ENCODE data around the gene PPA1. TPM values are rescaled to one million over a fixed set of nuclear protein-coding genes. Genes with fewer than 3 reads are reported as not detected.

PPA1 gene
- total and polyA plus RNA-seq, 2 donors (not counting 1 experiment from before 2014, with no cell fraction given) = 28.6 to 40.6 TPM

DNA sequence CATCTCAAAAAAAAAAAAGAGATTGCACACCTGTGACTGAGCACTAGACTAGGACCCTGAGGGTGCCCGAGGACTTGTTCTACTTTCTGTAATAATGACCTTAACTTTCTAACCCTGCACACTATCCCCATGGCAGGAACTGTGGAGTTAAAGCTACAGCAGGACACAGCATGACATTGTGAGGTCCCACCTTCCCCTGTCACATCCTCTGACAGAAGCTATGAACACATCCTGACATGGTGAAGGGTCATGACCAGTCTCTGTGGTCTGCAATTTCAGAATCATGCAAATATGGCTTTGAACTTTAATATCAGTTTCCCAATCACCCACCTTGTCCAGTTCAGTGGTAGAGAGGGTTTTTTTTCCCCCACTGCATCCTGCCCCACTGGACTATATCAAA lies 44.5 kb downstream of the PPA1 start:
- Histone ChIP-seq H3K9me3 (ENCODE audit: control extremely low read depth in 1 of 3, control insufficient read depth in 2 of 3, insufficient read depth in 1 of 3, low read length in 2 of 3) (peaks cover 0 to 3% (median 0%) of the 10 kb centered on the region in 3 donors), H3K27ac (ENCODE audit: low read length in 2 of 2) (no peak overlapping the region), H3K79me2 (ENCODE audit: control insufficient read depth, insufficient read depth, low read length) (no peaks in the 10 kb centered on the region), H3K4me1 (ENCODE audit: control insufficient read depth in 2 of 2, insufficient read depth in 2 of 2, low read length in 2 of 2) (no peaks in the 10 kb centered on the region), H3K27me3 (replicated peaks in 1 of 4; ENCODE audit: control extremely low read depth in 1 of 4, control insufficient read depth in 3 of 4, insufficient read depth in 4 of 4, low read length in 3 of 4) (no peaks in the 10 kb centered on the region), H3K4me2 (replicated peaks; ENCODE audit: low read depth, low read length, poor library complexity, severe bottlenecking) (no peak overlapping the region), H4K20me1 (ENCODE audit: control insufficient read depth, insufficient read depth, low read length, poor library complexity, severe bottlenecking) (no peaks in the 10 kb centered on the region), H3K36me3 (replicated peaks in 1 of 2; ENCODE audit: control extremely low read depth in 1 of 2, control insufficient read depth in 1 of 2, extremely low read depth in 1 of 2, insufficient read depth in 2 of 2, low read length in 1 of 2) (no peaks in the 10 kb centered on the region), H3K9ac (ENCODE audit: low read length) (no peak overlapping the region), H3K4me3 (ENCODE audit: control extremely low read depth in 1 of 5, extremely low read depth in 1 of 5, insufficient read depth in 1 of 5, low read depth in 2 of 5, low read length in 4 of 5) (no peak overlapping the region), H2AFZ (ENCODE audit: insufficient read depth, low read depth, low read length, poor library complexity, severe bottlenecking) (no peak overlapping the region)
- H3K9me3 Mint-ChIP-seq (ENCODE audit: insufficient read depth) = no peaks in the 10 kb centered on the region
- intact Hi-C loops (cut with micrococcal nuclease) = no loop called here
- H3K4me1 Mint-ChIP-seq = no peaks in the 10 kb centered on the region
- DNase-seq = no peak
- H3K27ac Mint-ChIP-seq = no peak overlapping the region
- 80% methylated on average over 1 of the region's 1 CpG for WGBS (ENCODE audit: insufficient coverage)
- POLR2A ChIA-PET = no interaction called here
- H3K4me3 Mint-ChIP-seq = no peak overlapping the region
- TF ChIP-seq, protein P1, sequence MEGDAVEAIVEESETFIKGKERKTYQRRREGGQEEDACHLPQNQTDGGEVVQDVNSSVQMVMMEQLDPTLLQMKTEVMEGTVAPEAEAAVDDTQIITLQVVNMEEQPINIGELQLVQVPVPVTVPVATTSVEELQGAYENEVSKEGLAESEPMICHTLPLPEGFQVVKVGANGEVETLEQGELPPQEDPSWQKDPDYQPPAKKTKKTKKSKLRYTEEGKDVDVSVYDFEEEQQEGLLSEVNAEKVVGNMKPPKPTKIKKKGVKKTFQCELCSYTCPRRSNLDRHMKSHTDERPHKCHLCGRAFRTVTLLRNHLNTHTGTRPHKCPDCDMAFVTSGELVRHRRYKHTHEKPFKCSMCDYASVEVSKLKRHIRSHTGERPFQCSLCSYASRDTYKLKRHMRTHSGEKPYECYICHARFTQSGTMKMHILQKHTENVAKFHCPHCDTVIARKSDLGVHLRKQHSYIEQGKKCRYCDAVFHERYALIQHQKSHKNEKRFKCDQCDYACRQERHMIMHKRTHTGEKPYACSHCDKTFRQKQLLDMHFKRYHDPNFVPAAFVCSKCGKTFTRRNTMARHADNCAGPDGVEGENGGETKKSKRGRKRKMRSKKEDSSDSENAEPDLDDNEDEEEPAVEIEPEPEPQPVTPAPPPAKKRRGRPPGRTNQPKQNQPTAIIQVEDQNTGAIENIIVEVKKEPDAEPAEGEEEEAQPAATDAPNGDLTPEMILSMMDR (IDR thresholded peaks at IDR 0.05) = no peak
- no peak for TF ChIP-seq EZH2 (IDR thresholded peaks at IDR 0.05; ENCODE audit: borderline replicate concordance, insufficient read depth, low read depth, low read length, poor library complexity, severe bottlenecking)
- CTCF ChIA-PET = no interaction called here
- no peak for ATAC-seq (ENCODE audit: low read depth)
- peaks cover 3% of the 10 kb centered on the region for H3K27me3 Mint-ChIP-seq

DNA sequence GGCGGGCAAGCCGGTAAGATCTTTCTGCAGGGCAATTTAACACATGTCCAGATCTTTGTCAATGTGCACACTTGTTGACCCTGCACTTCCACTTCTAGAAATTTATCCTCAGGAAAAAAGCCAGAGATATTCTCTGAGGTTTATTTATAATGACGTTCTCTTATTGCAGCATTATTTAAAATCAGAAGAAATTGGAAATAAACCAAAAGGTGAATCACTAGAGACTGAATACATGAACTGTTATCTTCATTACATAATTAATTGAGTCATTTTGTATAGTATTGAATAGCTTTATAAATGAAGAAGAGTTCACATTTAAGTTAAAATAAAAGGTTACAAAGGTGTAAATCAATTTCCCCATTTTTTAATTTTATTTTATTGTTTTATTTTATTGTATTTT lies 46.7 kb downstream of the PPA1 start:
- no peaks in the 10 kb centered on the region for H4K20me1 ChIP-seq (ENCODE audit: control insufficient read depth, insufficient read depth, low read length, poor library complexity, severe bottlenecking)
- Mint-ChIP-seq H3K27me3 (peaks cover 6% of the 10 kb centered on the region), H3K9me3 (ENCODE audit: insufficient read depth) (no peaks in the 10 kb centered on the region), H3K4me3 (no peak overlapping the region), H3K4me1 (no peaks in the 10 kb centered on the region), H3K27ac (no peak overlapping the region)
- ATAC-seq (ENCODE audit: low read depth) (no peak), DNase-seq (no peak)
- H3K27me3 ChIP-seq (replicated peaks in 1 of 4; ENCODE audit: control extremely low read depth in 1 of 4, control insufficient read depth in 3 of 4, insufficient read depth in 4 of 4, low read length in 3 of 4) = no peaks in the 10 kb centered on the region
- no peak overlapping the region for H3K4me2 ChIP-seq (replicated peaks; ENCODE audit: low read depth, low read length, poor library complexity, severe bottlenecking)
- ChIA-PET POLR2A (no interaction called here), CTCF (no interaction called here)
- H2AFZ ChIP-seq (ENCODE audit: insufficient read depth, low read depth, low read length, poor library complexity, severe bottlenecking) = no peak overlapping the region
- H3K36me3 ChIP-seq (replicated peaks in 1 of 2; ENCODE audit: control extremely low read depth in 1 of 2, control insufficient read depth in 1 of 2, extremely low read depth in 1 of 2, insufficient read depth in 2 of 2, low read length in 1 of 2) = no peaks in the 10 kb centered on the region
- no peak overlapping the region for H3K9ac ChIP-seq (ENCODE audit: low read length)
- intact Hi-C loops (cut with micrococcal nuclease) = no loop called here
- WGBS (ENCODE audit: insufficient coverage) = no CpG with 5 or more reads among the region's 3 CpGs
- no peaks in the 10 kb centered on the region for H3K4me1 ChIP-seq (ENCODE audit: control insufficient read depth in 2 of 2, insufficient read depth in 2 of 2, low read length in 2 of 2)
- TF ChIP-seq EZH2 (IDR thresholded peaks at IDR 0.05; ENCODE audit: borderline replicate concordance, insufficient read depth, low read depth, low read length, poor library complexity, severe bottlenecking) = no peak
- TF ChIP-seq, protein P1 (IDR thresholded peaks at IDR 0.05) = no peak
- peaks cover 0 to 3% (median 0%) of the 10 kb centered on the region in 3 donors for H3K9me3 ChIP-seq (ENCODE audit: control extremely low read depth in 1 of 3, control insufficient read depth in 2 of 3, insufficient read depth in 1 of 3, low read length in 2 of 3)
- no peaks in the 10 kb centered on the region for H3K79me2 ChIP-seq (ENCODE audit: control insufficient read depth, insufficient read depth, low read length)
- no peak overlapping the region for H3K27ac ChIP-seq (ENCODE audit: low read length in 2 of 2)
- H3K4me3 ChIP-seq (ENCODE audit: control extremely low read depth in 1 of 5, extremely low read depth in 1 of 5, insufficient read depth in 1 of 5, low read depth in 2 of 5, low read length in 4 of 5) = no peak overlapping the region

Data from B cell (primary cell).